ENCODE measurements around the gene FHOD1. TPM values are rescaled to one million over a fixed set of nuclear protein-coding genes. Genes with fewer than 3 reads are reported as not detected.
A peak's percentile ranks its signal among the peaks of the same experiment; 100 is the strongest.

FHOD1 gene
- total RNA-seq, 4 donors from 2014 or later, result 1.9 to 7.4 (median 5.3) TPM

DNA sequence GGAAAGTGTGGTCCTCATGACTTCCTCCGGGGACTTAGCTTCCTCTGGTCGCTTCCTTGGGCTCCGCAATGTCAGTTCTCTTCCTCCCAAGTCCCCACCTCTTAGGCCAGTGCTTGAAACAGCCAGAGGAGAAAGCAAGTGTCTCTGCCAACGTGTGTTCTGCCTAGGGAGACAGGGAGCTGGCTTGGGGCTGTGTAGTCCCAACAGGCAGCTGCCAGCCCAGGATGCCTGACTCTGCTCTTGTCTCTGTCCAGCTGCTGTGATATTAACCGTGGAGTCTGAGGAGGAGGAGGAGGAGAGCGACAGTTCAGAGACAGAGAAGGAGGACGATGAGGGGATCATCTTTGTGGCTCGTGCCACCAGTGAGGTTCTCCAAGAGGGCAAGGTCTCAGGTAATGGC, 18.6 kb upstream of the FHOD1 start:
- Histone ChIP-seq H3K4me1 (no peaks in the 10 kb centered on the region), H3K36me3 (no peaks in the 10 kb centered on the region), H3K27me3 (peaks cover 0 to 17% (median 0%) of the 10 kb centered on the region in 4 donors), H3K9me3 (no peaks in the 10 kb centered on the region), H3K27ac (no peak overlapping the region), H3K4me3 (no peak overlapping the region)
- 65 to 68% methylated on average over 7 to 8 of the region's 8 CpGs for WGBS, 2 donors
- intact Hi-C loops (cut with DNase I), result no loop called here
- no peak for DNase-seq
- TF ChIP-seq, protein P1, sequence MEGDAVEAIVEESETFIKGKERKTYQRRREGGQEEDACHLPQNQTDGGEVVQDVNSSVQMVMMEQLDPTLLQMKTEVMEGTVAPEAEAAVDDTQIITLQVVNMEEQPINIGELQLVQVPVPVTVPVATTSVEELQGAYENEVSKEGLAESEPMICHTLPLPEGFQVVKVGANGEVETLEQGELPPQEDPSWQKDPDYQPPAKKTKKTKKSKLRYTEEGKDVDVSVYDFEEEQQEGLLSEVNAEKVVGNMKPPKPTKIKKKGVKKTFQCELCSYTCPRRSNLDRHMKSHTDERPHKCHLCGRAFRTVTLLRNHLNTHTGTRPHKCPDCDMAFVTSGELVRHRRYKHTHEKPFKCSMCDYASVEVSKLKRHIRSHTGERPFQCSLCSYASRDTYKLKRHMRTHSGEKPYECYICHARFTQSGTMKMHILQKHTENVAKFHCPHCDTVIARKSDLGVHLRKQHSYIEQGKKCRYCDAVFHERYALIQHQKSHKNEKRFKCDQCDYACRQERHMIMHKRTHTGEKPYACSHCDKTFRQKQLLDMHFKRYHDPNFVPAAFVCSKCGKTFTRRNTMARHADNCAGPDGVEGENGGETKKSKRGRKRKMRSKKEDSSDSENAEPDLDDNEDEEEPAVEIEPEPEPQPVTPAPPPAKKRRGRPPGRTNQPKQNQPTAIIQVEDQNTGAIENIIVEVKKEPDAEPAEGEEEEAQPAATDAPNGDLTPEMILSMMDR (IDR thresholded peaks at IDR 0.05), result no peak
- no peak for TF ChIP-seq POLR2A (IDR thresholded peaks at IDR 0.05)

DNA sequence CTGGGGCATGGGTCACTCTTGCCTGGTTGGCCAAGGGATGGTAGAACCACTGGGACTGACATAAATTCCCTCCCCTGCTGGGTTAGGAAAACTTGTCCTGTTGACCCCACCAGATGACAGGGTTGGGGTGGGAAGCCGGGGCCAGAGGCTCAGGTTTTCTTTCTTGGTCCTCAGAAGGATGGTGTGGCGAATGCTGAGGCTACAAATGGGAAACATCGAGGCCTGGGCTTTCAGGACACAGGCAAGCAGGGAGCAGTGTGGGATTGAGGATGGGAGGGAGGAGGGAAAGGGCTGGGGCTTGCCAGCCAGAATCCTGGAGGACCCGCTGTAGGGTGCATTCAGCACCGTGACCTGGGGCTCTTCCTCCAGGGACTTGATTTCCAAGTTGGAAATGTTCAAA, 17.6 kb upstream of the FHOD1 start:
- no peak for TF ChIP-seq POLR2A (IDR thresholded peaks at IDR 0.05)
- TF ChIP-seq, protein P1 (IDR thresholded peaks at IDR 0.05), result no peak
- 85 to 100% methylated on average over 1 to 4 of the region's 5 CpGs for WGBS, 2 donors

DNA sequence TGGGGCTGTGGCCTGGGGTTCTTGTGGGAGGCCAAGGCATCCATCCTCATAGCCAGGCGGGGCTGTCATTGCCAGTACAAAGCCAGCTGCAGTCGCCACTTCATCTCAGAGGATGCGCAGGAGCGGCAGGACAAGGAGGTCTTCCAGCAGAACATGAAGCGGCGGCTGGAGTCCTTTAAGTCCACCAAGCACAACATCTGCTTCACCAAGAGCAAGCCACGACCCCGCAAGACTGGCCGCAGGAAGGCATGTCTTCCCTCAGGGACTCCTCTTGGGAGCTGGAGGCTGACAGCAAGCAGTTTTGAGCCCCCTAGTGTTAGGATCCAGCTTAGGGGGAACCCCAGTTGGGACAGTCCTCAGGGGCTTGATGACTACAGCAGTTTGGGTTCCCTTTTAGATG, 17.0 kb upstream of the FHOD1 start:
- Histone ChIP-seq H3K36me3 (no peaks in the 10 kb centered on the region), H3K4me3 (no peak overlapping the region), H3K9me3 (no peaks in the 10 kb centered on the region), H3K27me3 (peaks cover 0 to 17% (median 0%) of the 10 kb centered on the region in 4 donors), H3K4me1 (no peaks in the 10 kb centered on the region), H3K27ac (no peak overlapping the region)
- intact Hi-C loops (cut with DNase I), result no loop called here
- 74% methylated on average over 8 of the region's 9 CpGs; no CpG with 5 or more reads in 1 of the 2 donors for whole genome bisulfite sequencing, 2 donors
- no peak for DNase-seq
- no peak for TF ChIP-seq POLR2A (IDR thresholded peaks at IDR 0.05)
- TF ChIP-seq, protein P1 (IDR thresholded peaks at IDR 0.05), result no peak

More for the DNA sequence above, 17.6 kb upstream of the FHOD1 start:
- Histone ChIP-seq H3K27me3 (peaks cover 0 to 17% (median 0%) of the 10 kb centered on the region in 4 donors), H3K36me3 (no peaks in the 10 kb centered on the region), H3K27ac (no peak overlapping the region), H3K4me3 (no peak overlapping the region), H3K9me3 (no peaks in the 10 kb centered on the region), H3K4me1 (no peaks in the 10 kb centered on the region)
- no peak for DNase-seq
- intact Hi-C loops (cut with DNase I), result no loop called here

DNA sequence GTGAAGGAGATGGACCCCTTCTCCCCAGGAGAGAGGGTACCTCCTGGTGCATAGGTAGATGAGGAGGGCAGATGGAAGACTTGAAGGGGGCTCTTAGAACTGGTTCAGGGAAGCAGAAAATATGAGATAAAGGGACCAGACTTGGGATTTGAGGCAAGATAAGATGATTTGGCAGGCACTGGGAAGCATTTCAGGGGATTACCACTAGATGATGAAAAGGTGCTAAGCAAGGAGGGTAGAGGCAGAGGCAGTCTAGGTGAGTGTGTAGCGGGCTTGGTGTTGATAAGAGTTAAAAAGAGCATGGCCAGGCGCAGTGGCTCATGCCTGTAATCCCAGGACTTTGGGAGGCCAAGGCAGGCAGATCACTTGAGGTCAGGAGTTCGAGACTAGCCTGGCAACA, 15.9 kb upstream of the FHOD1 start:
- H3K4me1 ChIP-seq, result no peaks in the 10 kb centered on the region
- no peaks in the 10 kb centered on the region for H3K9me3 ChIP-seq
- H3K36me3 ChIP-seq, result no peaks in the 10 kb centered on the region
- no peak for DNase-seq
- H3K27me3 ChIP-seq, result peaks cover 0 to 17% (median 0%) of the 10 kb centered on the region in 4 donors
- no peak overlapping the region for H3K27ac ChIP-seq
- intact Hi-C loops (cut with DNase I), result no loop called here
- 66 to 79% methylated on average over 3 of the region's 3 CpGs for WGBS, 2 donors
- H3K4me3 ChIP-seq, result no peak overlapping the region
- TF ChIP-seq, protein P1 (IDR thresholded peaks at IDR 0.05), result no peak
- no peak for TF ChIP-seq POLR2A (IDR thresholded peaks at IDR 0.05)

DNA sequence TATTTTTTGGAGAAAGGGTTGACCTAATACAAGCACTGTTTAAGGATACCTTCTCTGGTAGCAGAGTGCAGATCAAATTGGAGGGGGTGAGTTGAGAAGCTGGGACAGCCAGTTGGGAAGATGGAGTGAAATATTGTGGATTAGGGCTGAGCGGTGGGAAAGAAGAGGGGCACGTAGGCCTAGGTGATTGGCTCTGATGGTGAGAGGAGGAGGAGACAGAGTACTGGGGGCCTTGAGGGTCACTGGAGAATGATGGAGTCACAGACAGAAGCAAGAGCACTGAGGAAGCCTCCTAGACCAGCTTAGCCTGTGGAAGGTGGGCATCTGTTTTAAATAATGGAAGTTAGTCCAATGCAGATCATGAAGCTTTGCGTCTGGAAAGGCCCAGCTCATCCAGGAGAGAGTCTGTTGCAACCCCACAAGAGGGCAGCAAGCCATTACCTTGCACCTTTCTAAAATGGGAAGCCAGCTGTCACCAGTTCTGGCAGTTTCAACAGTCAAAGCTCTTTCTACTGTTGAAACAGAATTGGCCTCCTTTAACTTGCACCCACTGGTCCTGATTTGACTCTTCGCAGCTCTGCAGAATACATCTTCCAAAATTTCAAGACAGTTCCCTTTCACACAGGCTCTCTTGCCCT, 13.3 kb upstream of the FHOD1 start:
- WGBS, 2 donors, result 66 to 69% methylated on average over 4 of the region's 4 CpGs
- H3K9me3 ChIP-seq, result no peaks in the 10 kb centered on the region
- intact Hi-C loops (cut with DNase I), result no loop called here
- no peak for DNase-seq
- H3K4me3 ChIP-seq, result no peak overlapping the region
- TF ChIP-seq POLR2A (IDR thresholded peaks at IDR 0.05), result no peak
- TF ChIP-seq, protein P1 (IDR thresholded peaks at IDR 0.05), result peak in 4 of 6 experiments; percentile 14 to 60 (median 48)
- H3K27me3 ChIP-seq, result peaks cover 0 to 36% (median 0%) of the 10 kb centered on the region in 4 donors
- H3K4me1 ChIP-seq, result no peaks in the 10 kb centered on the region
- H3K27ac ChIP-seq, result no peak overlapping the region
- no peaks in the 10 kb centered on the region for H3K36me3 ChIP-seq
